ENCODE data around the gene PITPNM1. TPM values are rescaled to one million over a fixed set of nuclear protein-coding genes. Genes with fewer than 3 reads are reported as not detected.
A peak's percentile ranks its signal among the peaks of the same experiment; 100 is the strongest.

Gene PITPNM1
- polyA plus RNA-seq, 1 donor from 2014 or later: 25.8 TPM

DNA sequence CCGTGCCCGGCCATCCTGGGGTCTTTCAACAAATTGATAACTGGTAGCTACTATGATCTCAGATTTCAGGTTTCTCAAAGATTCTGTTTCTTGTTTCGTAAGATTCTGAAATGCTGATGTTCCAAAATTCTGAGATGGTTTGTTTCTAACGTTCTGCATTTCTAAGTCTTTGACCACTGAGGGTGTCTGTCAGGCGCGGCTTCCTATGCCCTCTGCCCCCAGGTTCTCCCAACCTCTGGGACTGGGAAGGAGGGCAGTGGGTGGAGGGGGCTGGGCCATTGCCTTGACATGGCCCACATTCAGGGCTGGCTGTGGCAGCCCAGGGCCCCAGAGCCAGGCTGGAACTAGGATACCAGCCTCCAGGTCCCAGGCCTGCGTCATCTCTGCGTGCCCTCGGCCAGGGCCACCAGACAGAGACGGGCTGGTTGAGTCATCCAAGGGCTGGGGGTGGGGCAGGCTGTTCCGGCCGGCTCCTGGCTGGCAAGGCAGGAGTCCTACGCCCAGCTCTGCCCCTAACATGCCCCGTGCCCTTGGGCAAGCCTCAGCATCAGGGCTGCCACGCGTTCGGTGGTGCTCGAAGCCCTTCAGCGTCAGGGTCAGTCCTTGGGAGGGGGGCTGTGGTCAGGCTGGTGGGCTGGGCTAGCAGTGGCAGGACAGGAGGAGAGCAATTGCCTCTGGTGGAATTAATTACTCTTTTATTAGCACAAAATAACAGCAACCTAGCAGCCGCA is 41.3 kb downstream of the PITPNM1 start:
- H3K9me2 ChIP-seq (ENCODE audit: insufficient read depth, low read length): no peaks in the 10 kb centered on the region
- H3K9ac ChIP-seq (ENCODE audit: low read length): no peak overlapping the region

GRCh38 chr11:67463186-67463585 is 42.0 kb downstream of the PITPNM1 start:
- Histone ChIP-seq H3K9me2 (ENCODE audit: insufficient read depth, low read length) (no peaks in the 10 kb centered on the region), H3K36me3 (ENCODE audit: insufficient read depth, low read length) (no peaks in the 10 kb centered on the region), H3F3A (ENCODE audit: insufficient read depth, low read length, poor library complexity, severe bottlenecking) (no peaks in the 10 kb centered on the region), H3K27ac (ENCODE audit: low read length) (no peak overlapping the region), H4K20me1 (ENCODE audit: insufficient read depth) (no peaks in the 10 kb centered on the region), H3K4me2 (ENCODE audit: low read length) (no peak overlapping the region), H3K4me3 (ENCODE audit: low read length) (no peak overlapping the region), H3K9me3 (ENCODE audit: low read length) (no peaks in the 10 kb centered on the region), H3K9ac (ENCODE audit: low read length) (no peak overlapping the region), H2AFZ (ENCODE audit: low read depth, low read length) (no peak overlapping the region), H3K79me2 (replicated peaks; ENCODE audit: insufficient read depth, low read length) (no peaks in the 10 kb centered on the region), H3K27me3 (ENCODE audit: insufficient read depth, low read depth, low read length) (no peaks in the 10 kb centered on the region)
- TF ChIP-seq EZH2 (IDR thresholded peaks at IDR 0.05; ENCODE audit: borderline replicate concordance, insufficient read depth, low read length, poor library complexity, severe bottlenecking) (no peak), RAD21 (conservative IDR thresholded peaks at IDR 0.05) (no peak), TAF1 (IDR thresholded peaks at IDR 0.05; ENCODE audit: low read depth) (no peak), SMC3 (conservative IDR thresholded peaks at IDR 0.05; ENCODE audit: poor library complexity) (no peak), MXI1 (conservative IDR thresholded peaks at IDR 0.05; ENCODE audit: poor library complexity, severe bottlenecking) (no peak), REST (IDR thresholded peaks at IDR 0.05; ENCODE audit: borderline replicate concordance) (no peak)
- TF ChIP-seq, protein P1, sequence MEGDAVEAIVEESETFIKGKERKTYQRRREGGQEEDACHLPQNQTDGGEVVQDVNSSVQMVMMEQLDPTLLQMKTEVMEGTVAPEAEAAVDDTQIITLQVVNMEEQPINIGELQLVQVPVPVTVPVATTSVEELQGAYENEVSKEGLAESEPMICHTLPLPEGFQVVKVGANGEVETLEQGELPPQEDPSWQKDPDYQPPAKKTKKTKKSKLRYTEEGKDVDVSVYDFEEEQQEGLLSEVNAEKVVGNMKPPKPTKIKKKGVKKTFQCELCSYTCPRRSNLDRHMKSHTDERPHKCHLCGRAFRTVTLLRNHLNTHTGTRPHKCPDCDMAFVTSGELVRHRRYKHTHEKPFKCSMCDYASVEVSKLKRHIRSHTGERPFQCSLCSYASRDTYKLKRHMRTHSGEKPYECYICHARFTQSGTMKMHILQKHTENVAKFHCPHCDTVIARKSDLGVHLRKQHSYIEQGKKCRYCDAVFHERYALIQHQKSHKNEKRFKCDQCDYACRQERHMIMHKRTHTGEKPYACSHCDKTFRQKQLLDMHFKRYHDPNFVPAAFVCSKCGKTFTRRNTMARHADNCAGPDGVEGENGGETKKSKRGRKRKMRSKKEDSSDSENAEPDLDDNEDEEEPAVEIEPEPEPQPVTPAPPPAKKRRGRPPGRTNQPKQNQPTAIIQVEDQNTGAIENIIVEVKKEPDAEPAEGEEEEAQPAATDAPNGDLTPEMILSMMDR (IDR thresholded peaks at IDR 0.05; ENCODE audit: poor library complexity, severe bottlenecking): no peak

More for the DNA sequence above, 41.3 kb downstream of the PITPNM1 start:
- Histone ChIP-seq H4K20me1 (ENCODE audit: insufficient read depth) (no peaks in the 10 kb centered on the region), H2AFZ (ENCODE audit: low read depth, low read length) (no peak overlapping the region), H3K4me3 (ENCODE audit: low read length) (peak overlapping the region; percentile 71), H3K27me3 (ENCODE audit: insufficient read depth, low read depth, low read length) (no peaks in the 10 kb centered on the region), H3K9me3 (ENCODE audit: low read length) (no peaks in the 10 kb centered on the region), H3K36me3 (ENCODE audit: insufficient read depth, low read length) (no peaks in the 10 kb centered on the region), H3F3A (ENCODE audit: insufficient read depth, low read length, poor library complexity, severe bottlenecking) (no peaks in the 10 kb centered on the region), H3K79me2 (replicated peaks; ENCODE audit: insufficient read depth, low read length) (no peaks in the 10 kb centered on the region), H3K27ac (ENCODE audit: low read length) (no peak overlapping the region), H3K4me2 (ENCODE audit: low read length) (no peak overlapping the region)
- TF ChIP-seq SMC3 (conservative IDR thresholded peaks at IDR 0.05; ENCODE audit: poor library complexity) (no peak), EP300 (conservative IDR thresholded peaks at IDR 0.05; ENCODE audit: poor library complexity, severe bottlenecking) (no peak), MXI1 (conservative IDR thresholded peaks at IDR 0.05; ENCODE audit: poor library complexity, severe bottlenecking) (no peak), EZH2 (IDR thresholded peaks at IDR 0.05; ENCODE audit: borderline replicate concordance, insufficient read depth, low read length, poor library complexity, severe bottlenecking) (no peak), TAF1 (IDR thresholded peaks at IDR 0.05; ENCODE audit: low read depth) (no peak), RAD21 (conservative IDR thresholded peaks at IDR 0.05) (no peak), REST (IDR thresholded peaks at IDR 0.05; ENCODE audit: borderline replicate concordance) (no peak), POLR2AphosphoS5 (IDR thresholded peaks at IDR 0.05) (no peak)
- TF ChIP-seq, protein P1 (IDR thresholded peaks at IDR 0.05; ENCODE audit: poor library complexity, severe bottlenecking): no peak
